ENCODE data around the gene PSMB10.
"Not testable (repeated sequence)": the region's sequence is repeated elsewhere in the genome, so short reads cannot be mapped to it uniquely, and the experiment has no call there.

The PSMB10 gene

GRCh38 chr16:67924140-67924906, 12.3 kb downstream of the PSMB10 start:
- no peak for DNase-seq

GRCh38 chr16:67923414-67924116, 13.1 kb downstream of the PSMB10 start:
- no peak for DNase-seq

- no peak for DNase-seq
Measured at GRCh38 chr16:67922740-67923139, 13.9 kb downstream of the PSMB10 start.

GRCh38 chr16:67922221-67922620, 14.4 kb downstream of the PSMB10 start:
- DNase-seq = no peak

- DNase-seq = no peak
Measured at GRCh38 chr16:67919622-67920221, 16.9 kb downstream of the PSMB10 start.

- DNase-seq = peak; percentile 75
Measured at GRCh38 chr16:67917852-67918236, 18.8 kb downstream of the PSMB10 start.

- DNase-seq = peak; percentile 16
Measured at GRCh38 chr16:67917140-67917851, 19.4 kb downstream of the PSMB10 start.

GRCh38 chr16:67915831-67916723, 20.6 kb downstream of the PSMB10 start:
- no peak for DNase-seq

- DNase-seq = not testable (repeated sequence)
Measured at GRCh38 chr16:67915496-67915769, 21.2 kb downstream of the PSMB10 start.

- no peak for DNase-seq
Measured at GRCh38 chr16:67914758-67915495, 21.7 kb downstream of the PSMB10 start.

- peak; percentile 28 for DNase-seq
Measured at GRCh38 chr16:67910158-67910557, 26.5 kb downstream of the PSMB10 start.

GRCh38 chr16:67909056-67909742, 27.5 kb downstream of the PSMB10 start:
- no peak for DNase-seq

GRCh38 chr16:67907397-67908180, 29.1 kb downstream of the PSMB10 start:
- DNase-seq = no peak

GRCh38 chr16:67902831-67903230, 33.8 kb downstream of the PSMB10 start:
- no peak for DNase-seq

GRCh38 chr16:67901734-67902133, 34.9 kb downstream of the PSMB10 start:
- no peak for DNase-seq

- DNase-seq = no peak
Measured at GRCh38 chr16:67897231-67897630, 39.4 kb downstream of the PSMB10 start.

GRCh38 chr16:67893743-67894399, 42.8 kb downstream of the PSMB10 start:
- no peak for DNase-seq

GRCh38 chr16:67892899-67893742, 43.5 kb downstream of the PSMB10 start, which contains the start of gene PSKH1:
Gene PSKH1 (plus strand): TSS chr16:67893254. CDS start chr16:67908750, 15,496 bp downstream.
- DNase-seq = peak; percentile 95

GRCh38 chr16:67892375-67892774, 44.3 kb downstream of the PSMB10 start:
- no peak for DNase-seq

Measured in fibroblast of upper back skin (primary cell).